DOHH2 (cell line): ENCODE measurements around the gene RAET1E.

Source experiments
- CTCF ChIP-seq: fragments of 200-600 bp; sonication (generic); IDR thresholded peaks from one replicate; pipeline ENCODE4 v1.5.1; 2014; ENCODE audit warnings: antibody characterized with exemption, mild to moderate bottlenecking, low read depth, low read length; ENCODE audit not compliant: poor library complexity, severe bottlenecking
- EZH2phosphoT487 ChIP-seq: fragments of 200-600 bp; sonication (generic); IDR thresholded peaks from 2 replicates; pipeline ENCODE4 v1.6.1; 2017; ENCODE audit warnings: borderline replicate concordance, mild to moderate bottlenecking, antibody characterized with exemption, low read length, moderate library complexity, mixed read lengths

GRCh38 chr6:149925253-149925973 lies 27.5 kb upstream of the RAET1E start:
- TF ChIP-seq CTCF: no peak
- TF ChIP-seq EZH2phosphoT487: no peak
